Activated T-helper 17 cell treated with anti-CD3 and anti-CD28 coated beads, Interleukin-2, amount 50 U/mL, for 72 hours (primary cell): ENCODE measurements around the gene IL10RB. TPM values are rescaled to one million over a fixed set of nuclear protein-coding genes. Genes with fewer than 3 reads are reported as not detected.
"Not testable (repeated sequence)": the region's sequence is repeated elsewhere in the genome, so short reads cannot be mapped to it uniquely, and the experiment has no call there.

Experiments
- ATAC-seq: fragments of 150-1000 bp; cut with Tn5 transposase; replicated peaks from 2 replicates; pipeline ENCODE4 v1.10.0; 2021; ENCODE audit warnings: mild to moderate bottlenecking, moderate library complexity
- H3K27ac Mint-ChIP-seq: one replicate; pipeline ENCODE4 v1.8.0; 2022; ENCODE audit warnings: mixed read lengths
- H3K27me3 Mint-ChIP-seq: one replicate; pipeline ENCODE4 v1.8.0; 2022; ENCODE audit warnings: mixed read lengths
- H3K36me3 Mint-ChIP-seq: one replicate; pipeline ENCODE4 v1.8.0; 2022; ENCODE audit warnings: low read depth, mild to moderate bottlenecking, mixed read lengths
- H3K4me1 Mint-ChIP-seq: one replicate; pipeline ENCODE4 v1.8.0; 2022; ENCODE audit warnings: mixed read lengths
- H3K4me3 Mint-ChIP-seq: one replicate; pipeline ENCODE4 v1.8.0; 2022; ENCODE audit warnings: mild to moderate bottlenecking, mixed read lengths
- H3K9me3 Mint-ChIP-seq: one replicate; pipeline ENCODE4 v1.8.0; 2022; ENCODE audit warnings: mixed read lengths
- total RNA-seq, 2 donors: library from RNA; stranded (reverse); gene quantifications; one replicate each; pipeline ENCODE4 v1.2.3, GENCODE V29; 2022

The IL10RB gene
- total RNA-seq, 2 donors from 2014 or later = 30.1 to 46.7 TPM

GRCh38 chr21:33236013-33236686 is 30.0 kb upstream of the IL10RB start:
- no peak for ATAC-seq
- H3K27me3 Mint-ChIP-seq = no peaks in the 10 kb centered on the region
- no peaks in the 10 kb centered on the region for H3K9me3 Mint-ChIP-seq
- H3K4me1 Mint-ChIP-seq = peaks cover 66% of the 10 kb centered on the region
- peak overlapping the region; percentile 96 for H3K27ac Mint-ChIP-seq
- peaks cover 49% of the 10 kb centered on the region for H3K36me3 Mint-ChIP-seq
- H3K4me3 Mint-ChIP-seq = peak overlapping the region; percentile 78

- Mint-ChIP-seq H3K36me3 (peaks cover 44% of the 10 kb centered on the region), H3K9me3 (no peaks in the 10 kb centered on the region), H3K27ac (peak overlapping the region; percentile 96), H3K4me1 (peaks cover 67% of the 10 kb centered on the region), H3K4me3 (peak overlapping the region; percentile 78), H3K27me3 (no peaks in the 10 kb centered on the region)
- no peak for ATAC-seq
These were observed 29.4 kb upstream of the IL10RB start for GRCh38 chr21:33236766-33237165.

GRCh38 chr21:33237486-33237885 is 28.7 kb upstream of the IL10RB start:
- Mint-ChIP-seq H3K4me3 (peak overlapping the region; percentile 78), H3K4me1 (peaks cover 66% of the 10 kb centered on the region), H3K9me3 (no peaks in the 10 kb centered on the region), H3K27me3 (no peaks in the 10 kb centered on the region), H3K27ac (peak overlapping the region; percentile 96), H3K36me3 (peaks cover 44% of the 10 kb centered on the region)
- ATAC-seq = no peak

GRCh38 chr21:33238146-33238545 is 28.0 kb upstream of the IL10RB start:
- Mint-ChIP-seq H3K27me3 (no peaks in the 10 kb centered on the region), H3K4me1 (peaks cover 59% of the 10 kb centered on the region), H3K4me3 (peak overlapping the region; percentile 78), H3K9me3 (no peaks in the 10 kb centered on the region), H3K27ac (peak overlapping the region; percentile 96), H3K36me3 (peaks cover 44% of the 10 kb centered on the region)
- peak; percentile 73 for ATAC-seq

- Mint-ChIP-seq H3K4me3 (peak overlapping the region; percentile 78), H3K36me3 (peaks cover 45% of the 10 kb centered on the region)
These were observed 27.5 kb upstream of the IL10RB start for GRCh38 chr21:33238565-33239255.

GRCh38 chr21:33239559-33240127 is 26.5 kb upstream of the IL10RB start:
- Mint-ChIP-seq H3K4me1 (peaks cover 64% of the 10 kb centered on the region), H3K4me3 (peak overlapping the region; percentile 78), H3K36me3 (peaks cover 48% of the 10 kb centered on the region), H3K27ac (peak overlapping the region; percentile 96)
- not testable (repeated sequence) for ATAC-seq, H3K9me3 Mint-ChIP-seq, H3K27me3 Mint-ChIP-seq

More at GRCh38 chr21:33238565-33239255, 27.5 kb upstream of the IL10RB start:
- Mint-ChIP-seq H3K27me3 (no peaks in the 10 kb centered on the region), H3K4me1 (peaks cover 60% of the 10 kb centered on the region), H3K27ac (peak overlapping the region; percentile 96), H3K9me3 (no peaks in the 10 kb centered on the region)
- ATAC-seq = peak; percentile 68

- Mint-ChIP-seq H3K27me3 (no peaks in the 10 kb centered on the region), H3K4me1 (peaks cover 69% of the 10 kb centered on the region), H3K36me3 (peaks cover 54% of the 10 kb centered on the region), H3K27ac (peak overlapping the region; percentile 55), H3K4me3 (peak overlapping the region; percentile 78), H3K9me3 (no peaks in the 10 kb centered on the region)
- ATAC-seq = no peak
These were observed 25.8 kb upstream of the IL10RB start for GRCh38 chr21:33240404-33240803.

- Mint-ChIP-seq H3K4me1 (peaks cover 72% of the 10 kb centered on the region), H3K9me3 (no peaks in the 10 kb centered on the region), H3K27ac (peak overlapping the region; percentile 60), H3K36me3 (peaks cover 64% of the 10 kb centered on the region), H3K4me3 (peak overlapping the region; percentile 64), H3K27me3 (no peaks in the 10 kb centered on the region)
- ATAC-seq = no peak
These were observed 24.3 kb upstream of the IL10RB start for GRCh38 chr21:33241846-33242245.

GRCh38 chr21:33242846-33243245 is 23.3 kb upstream of the IL10RB start:
- H3K4me1 Mint-ChIP-seq = peaks cover 68% of the 10 kb centered on the region
- not testable (repeated sequence) for H3K27ac Mint-ChIP-seq, H3K27me3 Mint-ChIP-seq, ATAC-seq, H3K9me3 Mint-ChIP-seq
- H3K36me3 Mint-ChIP-seq = peaks cover 72% of the 10 kb centered on the region
- H3K4me3 Mint-ChIP-seq = peak overlapping the region; percentile 78

GRCh38 chr21:33244082-33244778 is 21.9 kb upstream of the IL10RB start:
- Mint-ChIP-seq H3K4me3 (peak overlapping the region; percentile 78), H3K9me3 (no peaks in the 10 kb centered on the region), H3K4me1 (peaks cover 54% of the 10 kb centered on the region), H3K36me3 (peaks cover 76% of the 10 kb centered on the region), H3K27ac (peak overlapping the region; percentile 88), H3K27me3 (no peaks in the 10 kb centered on the region)
- ATAC-seq = peak; percentile 63

- Mint-ChIP-seq H3K36me3 (peaks cover 81% of the 10 kb centered on the region), H3K4me1 (peaks cover 51% of the 10 kb centered on the region), H3K27me3 (no peaks in the 10 kb centered on the region), H3K9me3 (no peaks in the 10 kb centered on the region), H3K27ac (peak overlapping the region; percentile 88), H3K4me3 (peak overlapping the region; percentile 78)
- ATAC-seq = peak; percentile 80
These were observed 21.4 kb upstream of the IL10RB start for GRCh38 chr21:33244779-33245105.

GRCh38 chr21:33245289-33245918 is 20.8 kb upstream of the IL10RB start:
- Mint-ChIP-seq H3K27me3 (no peaks in the 10 kb centered on the region), H3K4me3 (peak overlapping the region; percentile 78), H3K36me3 (peaks cover 88% of the 10 kb centered on the region), H3K9me3 (no peaks in the 10 kb centered on the region), H3K27ac (peak overlapping the region; percentile 88), H3K4me1 (peaks cover 45% of the 10 kb centered on the region)
- ATAC-seq = no peak

- no peak for ATAC-seq
- Mint-ChIP-seq H3K4me1 (peaks cover 45% of the 10 kb centered on the region), H3K9me3 (no peaks in the 10 kb centered on the region), H3K27me3 (no peaks in the 10 kb centered on the region), H3K4me3 (peak overlapping the region; percentile 19), H3K27ac (peak overlapping the region; percentile 37), H3K36me3 (peaks cover 99% of the 10 kb centered on the region)
These were observed 19.7 kb upstream of the IL10RB start for GRCh38 chr21:33246506-33246905.

- peak overlapping the region; percentile 19 for H3K4me3 Mint-ChIP-seq
- no peak for ATAC-seq
These were observed 19.2 kb upstream of the IL10RB start for GRCh38 chr21:33246963-33247362.

More at GRCh38 chr21:33246963-33247362, 19.2 kb upstream of the IL10RB start:
- Mint-ChIP-seq H3K27ac (peak overlapping the region; percentile 37), H3K36me3 (peaks cover 100% of the 10 kb centered on the region), H3K9me3 (no peaks in the 10 kb centered on the region), H3K4me1 (peaks cover 40% of the 10 kb centered on the region), H3K27me3 (no peaks in the 10 kb centered on the region)
